OCI-LY3 (cell line): Measurements from ENCODE around the gene TRAPPC4.

ENCODE experiments used
- EZH2phosphoT487 ChIP-seq: fragments of 200-600 bp; shearing (Covaris generic); IDR thresholded peaks from 2 replicates; pipeline ENCODE4 v1.6.1; 2018; ENCODE audit warnings: antibody characterized with exemption, mixed run types, low read depth
- TF ChIP-seq, protein P1 (sequence below): fragments of 200-600, 300-600 bp; sonication (generic); IDR thresholded peaks from 2 replicates; pipeline ENCODE4 v1.5.1; 2014; ENCODE audit warnings: antibody characterized with exemption, low read length, low read depth

DNA sequence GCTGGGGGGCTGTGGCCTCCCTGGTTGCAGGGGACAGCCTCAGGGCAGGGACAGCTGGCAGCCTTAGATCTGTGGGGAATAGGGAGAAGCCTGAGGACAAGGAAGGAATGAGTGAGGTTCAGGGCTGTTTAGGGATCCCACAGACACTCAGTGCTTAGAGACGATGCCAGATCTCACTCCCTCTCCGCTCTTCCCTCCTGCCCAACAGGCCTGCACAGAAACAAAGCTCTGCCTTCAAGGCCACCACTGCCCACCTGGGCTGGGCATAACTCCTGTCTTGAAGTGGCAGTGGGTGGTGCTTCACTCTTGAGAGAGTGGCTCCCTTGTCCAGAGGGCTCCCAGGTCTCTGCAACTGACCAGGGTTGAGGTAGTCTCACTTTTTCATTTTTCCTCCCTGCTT, 33.7 kb upstream of the TRAPPC4 start:
- TF ChIP-seq, protein P1, sequence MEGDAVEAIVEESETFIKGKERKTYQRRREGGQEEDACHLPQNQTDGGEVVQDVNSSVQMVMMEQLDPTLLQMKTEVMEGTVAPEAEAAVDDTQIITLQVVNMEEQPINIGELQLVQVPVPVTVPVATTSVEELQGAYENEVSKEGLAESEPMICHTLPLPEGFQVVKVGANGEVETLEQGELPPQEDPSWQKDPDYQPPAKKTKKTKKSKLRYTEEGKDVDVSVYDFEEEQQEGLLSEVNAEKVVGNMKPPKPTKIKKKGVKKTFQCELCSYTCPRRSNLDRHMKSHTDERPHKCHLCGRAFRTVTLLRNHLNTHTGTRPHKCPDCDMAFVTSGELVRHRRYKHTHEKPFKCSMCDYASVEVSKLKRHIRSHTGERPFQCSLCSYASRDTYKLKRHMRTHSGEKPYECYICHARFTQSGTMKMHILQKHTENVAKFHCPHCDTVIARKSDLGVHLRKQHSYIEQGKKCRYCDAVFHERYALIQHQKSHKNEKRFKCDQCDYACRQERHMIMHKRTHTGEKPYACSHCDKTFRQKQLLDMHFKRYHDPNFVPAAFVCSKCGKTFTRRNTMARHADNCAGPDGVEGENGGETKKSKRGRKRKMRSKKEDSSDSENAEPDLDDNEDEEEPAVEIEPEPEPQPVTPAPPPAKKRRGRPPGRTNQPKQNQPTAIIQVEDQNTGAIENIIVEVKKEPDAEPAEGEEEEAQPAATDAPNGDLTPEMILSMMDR, result no peak
- TF ChIP-seq EZH2phosphoT487, result no peak
